ENCODE measurements around the gene RPGR. TPM values are rescaled to one million over a fixed set of nuclear protein-coding genes. Genes with fewer than 3 reads are reported as not detected.

RPGR gene
- total RNA-seq, 1 experiment from 2014 or later = 7.3 TPM

DNA sequence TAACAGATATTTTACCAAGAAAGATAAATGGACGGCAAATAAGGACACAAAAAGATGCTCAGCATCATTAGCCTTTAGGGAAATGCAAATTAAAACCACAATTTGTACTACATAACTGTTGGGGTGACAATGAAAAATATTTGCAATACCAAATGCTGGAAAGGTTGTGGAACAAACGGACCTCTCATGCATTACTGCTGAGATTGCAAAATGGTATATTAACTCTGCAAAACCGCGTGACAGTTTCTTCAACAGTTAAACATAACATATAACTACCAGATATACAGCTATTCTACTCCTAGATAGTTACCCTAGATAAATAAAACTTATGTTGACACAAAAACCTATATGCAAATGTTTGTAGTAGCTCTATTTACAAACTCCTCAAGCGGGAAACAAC lies 18.8 kb upstream of the RPGR start:
- DNase-seq = no peak
- no peaks in the 10 kb centered on the region for H3K27me3 ChIP-seq (ENCODE audit: control insufficient read depth, insufficient read depth, low read length)
- no peak overlapping the region for H3K4me3 ChIP-seq (ENCODE audit: insufficient read depth, low read depth, low read length)
- H3K36me3 ChIP-seq (replicated peaks; ENCODE audit: control insufficient read depth, insufficient read depth, low read length) = no peaks in the 10 kb centered on the region

DNA sequence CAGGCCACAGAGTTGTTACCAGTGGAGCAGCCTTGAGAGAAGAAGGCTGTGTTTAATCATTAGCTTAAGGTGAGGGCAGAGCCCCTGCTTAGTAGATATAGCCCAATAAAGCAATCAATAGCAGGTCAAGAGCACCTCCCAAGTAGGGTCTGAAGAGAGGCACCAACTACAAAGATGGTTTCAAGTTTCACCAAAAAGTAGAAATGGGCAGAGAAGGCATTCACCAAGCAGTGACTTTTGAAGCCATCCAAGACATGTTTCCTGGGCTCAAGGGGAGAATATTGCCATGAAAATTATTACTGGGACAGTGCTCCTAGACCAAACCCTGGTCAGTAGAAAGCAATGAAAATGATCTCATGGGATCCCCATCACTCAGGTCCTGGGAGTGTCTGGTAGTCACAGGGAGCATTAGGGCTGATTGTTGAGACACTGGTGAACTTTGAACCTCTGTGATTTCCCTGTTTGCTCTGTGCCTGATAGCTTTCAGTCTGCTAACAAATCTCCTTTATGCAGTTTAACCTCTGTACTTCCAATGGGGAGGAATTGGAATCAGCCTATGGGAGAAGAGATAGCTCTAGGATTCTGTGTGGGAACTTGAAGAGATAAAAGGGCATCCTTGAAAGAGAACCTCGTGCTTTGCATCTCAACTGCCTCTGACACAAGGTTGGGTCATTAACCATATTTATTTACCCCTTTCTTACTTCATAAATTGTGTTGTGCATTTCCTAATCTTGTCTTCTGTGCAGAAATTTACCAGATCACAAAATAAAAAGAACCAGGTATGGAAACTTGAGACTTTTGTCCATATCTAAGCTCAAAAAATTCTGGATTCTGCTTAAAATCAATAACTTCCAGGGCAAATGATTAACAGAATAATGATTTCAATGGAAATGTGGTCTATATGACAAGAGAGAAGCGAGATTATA lies 15.8 kb upstream of the RPGR start:
- Histone ChIP-seq H3K4me3 (ENCODE audit: insufficient read depth, low read depth, low read length) (no peak overlapping the region), H3K36me3 (replicated peaks; ENCODE audit: control insufficient read depth, insufficient read depth, low read length) (no peaks in the 10 kb centered on the region), H3K27me3 (ENCODE audit: control insufficient read depth, insufficient read depth, low read length) (no peaks in the 10 kb centered on the region)
- DNase-seq = no peak

DNA sequence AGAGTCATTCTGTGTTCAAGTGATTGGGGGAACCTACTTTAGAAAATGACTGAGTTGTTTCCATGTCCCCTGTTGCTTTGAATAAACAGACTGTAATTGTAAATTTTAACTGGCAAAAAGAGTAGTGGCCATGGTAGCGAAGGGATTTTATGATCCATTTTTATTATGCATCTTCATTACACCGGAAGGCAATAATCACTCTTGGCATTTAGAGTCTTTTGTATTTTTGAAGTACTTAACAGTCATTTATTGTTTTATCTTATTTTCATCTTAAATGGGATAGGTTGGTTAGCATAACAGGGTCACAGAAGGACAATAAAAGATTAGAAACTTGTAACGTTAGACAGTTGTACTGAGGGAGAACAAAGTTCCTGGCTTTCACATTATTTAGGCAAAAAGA lies 14.1 kb upstream of the RPGR start:
- DNase-seq = no peak
- no peaks in the 10 kb centered on the region for H3K27me3 ChIP-seq (ENCODE audit: control insufficient read depth, insufficient read depth, low read length)
- H3K4me3 ChIP-seq (ENCODE audit: insufficient read depth, low read depth, low read length) = no peak overlapping the region
- H3K36me3 ChIP-seq (replicated peaks; ENCODE audit: control insufficient read depth, insufficient read depth, low read length) = no peaks in the 10 kb centered on the region

DNA sequence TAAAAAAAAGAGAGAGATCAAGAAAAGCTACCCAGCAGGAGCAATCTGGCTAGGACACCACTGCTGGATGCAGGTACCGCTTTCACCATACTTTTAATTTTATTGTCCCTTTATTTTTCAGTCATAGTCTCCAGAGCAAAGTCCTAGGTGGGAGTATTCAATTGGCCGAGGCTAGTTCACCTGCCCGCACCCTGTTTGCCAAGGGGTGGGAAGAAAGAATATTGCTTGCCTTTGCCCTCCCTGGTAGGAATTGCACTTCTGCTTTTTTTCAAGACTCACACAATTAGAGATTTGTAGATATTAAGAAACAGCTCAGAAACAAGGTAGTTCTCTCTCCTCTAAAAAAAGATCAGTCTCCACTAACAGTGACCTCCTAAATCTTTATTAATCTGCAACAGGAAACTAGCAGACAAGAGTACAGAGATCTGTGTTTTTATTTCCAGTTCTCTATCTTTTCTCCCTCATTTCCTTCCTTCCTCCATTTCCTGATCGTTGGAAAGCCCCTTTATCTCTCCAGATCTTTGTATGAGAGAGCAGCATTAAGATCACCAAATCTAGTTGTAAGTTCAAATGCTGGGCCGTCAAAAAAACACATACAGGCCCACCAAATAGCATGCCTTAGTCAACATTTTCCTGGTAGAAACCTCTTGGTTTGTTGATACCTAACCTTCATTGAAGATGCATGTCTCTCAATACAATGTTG lies 9.4 kb upstream of the RPGR start:
- no peak overlapping the region for H3K4me3 ChIP-seq (ENCODE audit: insufficient read depth, low read depth, low read length)
- H3K27me3 ChIP-seq (ENCODE audit: control insufficient read depth, insufficient read depth, low read length) = no peaks in the 10 kb centered on the region
- DNase-seq = no peak
- no peaks in the 10 kb centered on the region for H3K36me3 ChIP-seq (replicated peaks; ENCODE audit: control insufficient read depth, insufficient read depth, low read length)

DNA sequence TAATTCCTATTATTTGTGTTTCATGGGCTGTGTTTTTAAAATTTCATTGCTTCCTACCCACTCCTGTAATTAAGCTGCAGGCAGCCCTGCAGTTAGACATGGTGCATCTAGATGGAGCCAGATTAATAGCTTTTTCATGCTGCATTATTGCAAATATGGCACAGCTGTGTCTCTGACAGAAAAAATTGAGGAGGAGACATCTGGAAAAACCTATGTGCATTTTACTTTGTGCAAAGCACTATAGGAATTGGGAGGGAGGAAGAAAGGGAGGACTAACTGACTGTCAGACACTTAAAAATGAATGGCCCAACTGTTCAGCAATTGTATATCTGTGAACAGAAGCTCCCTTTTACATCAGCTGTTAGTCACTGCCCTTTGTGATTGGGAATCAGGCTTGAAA lies 8.1 kb upstream of the RPGR start:
- H3K36me3 ChIP-seq (replicated peaks; ENCODE audit: control insufficient read depth, insufficient read depth, low read length) = no peaks in the 10 kb centered on the region
- no peaks in the 10 kb centered on the region for H3K27me3 ChIP-seq (ENCODE audit: control insufficient read depth, insufficient read depth, low read length)
- DNase-seq = no peak
- no peak overlapping the region for H3K4me3 ChIP-seq (ENCODE audit: insufficient read depth, low read depth, low read length)

GRCh38 chrX:38332505-38332904 lies 5.2 kb upstream of the RPGR start:
- no peaks in the 10 kb centered on the region for H3K36me3 ChIP-seq (replicated peaks; ENCODE audit: control insufficient read depth, insufficient read depth, low read length)
- H3K4me3 ChIP-seq (ENCODE audit: insufficient read depth, low read depth, low read length) = no peak overlapping the region
- no peaks in the 10 kb centered on the region for H3K27me3 ChIP-seq (ENCODE audit: control insufficient read depth, insufficient read depth, low read length)
- no peak for DNase-seq

DNA sequence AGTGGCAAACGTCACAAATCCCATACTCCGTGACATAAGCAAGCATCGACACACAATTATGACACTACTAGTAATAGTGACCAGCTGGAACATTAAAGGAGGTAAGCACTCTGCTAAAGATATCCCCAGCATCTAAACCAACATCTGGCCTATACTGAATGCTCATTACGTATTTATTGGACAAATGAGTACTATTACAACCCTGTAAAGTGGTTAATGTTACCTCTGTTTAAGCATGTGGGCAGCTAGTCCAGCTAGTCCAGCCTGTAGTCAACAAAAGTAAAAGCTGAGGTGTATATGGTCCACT lies 419 bp upstream of the RPGR start:
- no peaks in the 10 kb centered on the region for H3K36me3 ChIP-seq (replicated peaks; ENCODE audit: control insufficient read depth, insufficient read depth, low read length)
- H3K4me3 ChIP-seq (ENCODE audit: insufficient read depth, low read depth, low read length) = 0 out of 2 replicates have a peak overlapping the region, but pooled peaks have one; percentile 6
- no peaks in the 10 kb centered on the region for H3K27me3 ChIP-seq (ENCODE audit: control insufficient read depth, insufficient read depth, low read length)
- no peak for DNase-seq

DNA sequence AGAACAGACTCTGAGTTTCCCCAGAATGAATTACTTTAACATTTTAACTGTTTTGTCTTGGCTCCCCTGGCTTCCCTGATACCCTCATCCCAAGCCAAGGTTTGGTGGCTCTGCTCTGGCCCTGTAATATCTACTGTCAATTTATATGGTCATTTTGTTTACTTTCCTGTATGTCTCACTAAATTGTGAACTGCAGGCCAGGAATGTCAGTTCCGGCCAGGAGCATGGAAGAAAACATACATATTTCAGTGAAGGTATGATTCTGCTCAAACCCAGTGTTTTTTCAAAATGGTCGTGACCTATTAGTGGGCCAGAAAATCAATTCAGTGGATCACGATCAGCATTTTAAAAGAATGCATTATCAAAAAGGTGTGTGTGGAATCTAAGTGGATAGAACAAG lies 1.2 kb downstream of the RPGR start:
- DNase-seq = no peak
- Histone ChIP-seq H3K36me3 (replicated peaks; ENCODE audit: control insufficient read depth, insufficient read depth, low read length) (no peaks in the 10 kb centered on the region), H3K4me3 (ENCODE audit: insufficient read depth, low read depth, low read length) (peak overlapping the region; percentile 73), H3K27me3 (ENCODE audit: control insufficient read depth, insufficient read depth, low read length) (no peaks in the 10 kb centered on the region)

- DNase-seq = no peak
- no peaks in the 10 kb centered on the region for H3K27me3 ChIP-seq (ENCODE audit: control insufficient read depth, insufficient read depth, low read length)
- H3K36me3 ChIP-seq (replicated peaks; ENCODE audit: control insufficient read depth, insufficient read depth, low read length) = no peaks in the 10 kb centered on the region
- no peak overlapping the region for H3K4me3 ChIP-seq (ENCODE audit: insufficient read depth, low read depth, low read length)
Measured at GRCh38 chrX:38320819-38321218, 6.5 kb downstream of the RPGR start.

- Histone ChIP-seq H3K36me3 (replicated peaks; ENCODE audit: control insufficient read depth, insufficient read depth, low read length) (no peaks in the 10 kb centered on the region), H3K27me3 (ENCODE audit: control insufficient read depth, insufficient read depth, low read length) (no peaks in the 10 kb centered on the region), H3K4me3 (ENCODE audit: insufficient read depth, low read depth, low read length) (no peak overlapping the region)
- no peak for DNase-seq
Measured at GRCh38 chrX:38318606-38319005, 8.7 kb downstream of the RPGR start.

- Histone ChIP-seq H3K27me3 (ENCODE audit: control insufficient read depth, insufficient read depth, low read length) (no peaks in the 10 kb centered on the region), H3K36me3 (replicated peaks; ENCODE audit: control insufficient read depth, insufficient read depth, low read length) (no peaks in the 10 kb centered on the region), H3K4me3 (ENCODE audit: insufficient read depth, low read depth, low read length) (no peak overlapping the region)
- DNase-seq = no peak
Measured at GRCh38 chrX:38318196-38318595, 9.1 kb downstream of the RPGR start.

DNA sequence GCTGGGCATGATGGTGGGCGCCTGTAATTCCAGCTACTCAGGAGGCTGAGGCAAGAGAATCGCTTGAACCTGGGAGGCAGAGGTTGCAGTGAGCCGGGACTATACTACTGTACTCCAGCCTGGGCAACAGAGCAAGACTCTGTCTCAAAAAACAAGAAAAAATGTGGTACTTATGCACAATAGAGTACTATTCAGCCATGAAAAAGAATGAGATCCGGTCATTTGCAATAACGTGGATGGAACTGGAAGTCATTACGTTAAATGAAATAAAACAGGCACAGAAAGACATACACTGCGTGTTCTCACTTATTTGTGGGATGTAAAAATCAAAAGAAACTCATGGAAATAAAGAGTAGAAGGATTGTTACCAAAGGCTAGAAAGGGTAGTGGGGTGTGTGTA lies 12.1 kb downstream of the RPGR start:
- DNase-seq = no peak
- Histone ChIP-seq H3K27me3 (ENCODE audit: control insufficient read depth, insufficient read depth, low read length) (no peaks in the 10 kb centered on the region), H3K4me3 (ENCODE audit: insufficient read depth, low read depth, low read length) (no peak overlapping the region), H3K36me3 (replicated peaks; ENCODE audit: control insufficient read depth, insufficient read depth, low read length) (no peaks in the 10 kb centered on the region)

DNA sequence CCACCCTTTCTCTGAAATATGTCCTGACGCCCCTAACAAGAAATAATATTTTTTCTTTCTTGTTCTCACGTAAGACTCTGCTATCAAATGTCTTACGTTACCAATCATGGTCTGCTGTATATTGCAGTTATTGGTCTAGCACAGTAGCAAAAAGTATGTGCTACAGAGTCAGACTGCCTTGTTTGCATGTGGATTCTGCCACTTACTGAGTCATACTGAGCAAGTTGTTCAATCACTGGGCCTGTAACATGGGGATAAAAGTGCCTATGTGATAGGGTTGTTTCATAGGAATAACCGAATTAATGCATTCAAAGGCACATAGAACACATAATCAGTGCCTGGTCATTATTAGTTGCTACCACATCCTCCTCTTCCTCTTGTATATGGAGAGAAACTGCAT lies 14.1 kb downstream of the RPGR start:
- DNase-seq = no peak
- H3K27me3 ChIP-seq (ENCODE audit: control insufficient read depth, insufficient read depth, low read length) = no peaks in the 10 kb centered on the region
- H3K36me3 ChIP-seq (replicated peaks; ENCODE audit: control insufficient read depth, insufficient read depth, low read length) = no peaks in the 10 kb centered on the region; the same call in 1 of the 2 replicates
- no peak overlapping the region for H3K4me3 ChIP-seq (ENCODE audit: insufficient read depth, low read depth, low read length)

DNA sequence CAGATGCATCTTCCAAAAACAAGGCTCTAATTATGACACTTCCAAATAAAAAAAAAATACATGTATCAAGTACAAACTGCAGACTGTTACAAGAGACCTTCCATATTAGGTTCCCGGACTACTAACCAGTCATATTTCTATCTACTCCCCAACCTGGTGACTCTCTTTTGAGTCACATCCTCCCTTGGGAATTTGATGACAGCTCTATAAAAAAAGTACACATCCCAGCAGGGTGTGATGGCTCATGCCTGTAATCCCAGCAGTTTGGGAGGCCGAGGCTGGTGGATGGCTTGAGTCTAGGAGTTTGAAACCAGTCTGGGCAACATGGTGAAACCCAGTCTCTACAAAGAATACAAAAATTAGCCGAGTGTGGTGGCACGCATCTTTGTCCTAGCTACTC lies 14.9 kb downstream of the RPGR start:
- DNase-seq = no peak
- H3K27me3 ChIP-seq (ENCODE audit: control insufficient read depth, insufficient read depth, low read length) = no peaks in the 10 kb centered on the region
- H3K4me3 ChIP-seq (ENCODE audit: insufficient read depth, low read depth, low read length) = no peak overlapping the region
- no peaks in the 10 kb centered on the region; the same call in 1 of the 2 replicates for H3K36me3 ChIP-seq (replicated peaks; ENCODE audit: control insufficient read depth, insufficient read depth, low read length)

- no peak for DNase-seq
- Histone ChIP-seq H3K36me3 (replicated peaks; ENCODE audit: control insufficient read depth, insufficient read depth, low read length) (no peaks in the 10 kb centered on the region; the same call in 1 of the 2 replicates), H3K27me3 (ENCODE audit: control insufficient read depth, insufficient read depth, low read length) (no peaks in the 10 kb centered on the region), H3K4me3 (ENCODE audit: insufficient read depth, low read depth, low read length) (no peak overlapping the region)
Measured at GRCh38 chrX:38311743-38312142, 15.6 kb downstream of the RPGR start.
